Calu3 (cell line): Measurements from ENCODE around the gene NPHP4. TPM values are rescaled to one million over a fixed set of nuclear protein-coding genes. Genes with fewer than 3 reads are reported as not detected.

ENCODE experiments used
- BruUV-seq: library from RNA; stranded (reverse); fragments of 400-500 nt; replicated peaks from 2 replicates; lab custom pipeline; 2021; lab: Mats Ljungman, UMichigan
- CTCF ChIA-PET: fragments of 300-600 bp; sonication (Branson Sonifier 250); formaldehyde crosslinking; loops from one replicate; lab custom pipeline; 2022; ENCODE audit warnings: antibody characterized with exemption; lab: Charles Lee
- DNase-seq: peaks from one replicate; pipeline ENCODE4 v3.0.0; 2022
- H3K27ac Mint-ChIP-seq: one replicate; pipeline ENCODE4 v1.8.0; 2022; ENCODE audit warnings: mixed read lengths; ENCODE audit not compliant: unreplicated experiment
- H3K27me3 Mint-ChIP-seq: one replicate; pipeline ENCODE4 v1.8.0; 2022; ENCODE audit warnings: mixed read lengths; ENCODE audit not compliant: unreplicated experiment
- H3K36me3 Mint-ChIP-seq: one replicate; pipeline ENCODE4 v1.8.0; 2022; ENCODE audit warnings: mild to moderate bottlenecking, moderate library complexity, mixed read lengths; ENCODE audit not compliant: insufficient read depth, unreplicated experiment
- H3K4me1 Mint-ChIP-seq: one replicate; pipeline ENCODE4 v1.8.0; 2022; ENCODE audit warnings: mild to moderate bottlenecking, low read depth, mixed read lengths; ENCODE audit not compliant: unreplicated experiment
- H3K4me3 Mint-ChIP-seq: one replicate; pipeline ENCODE4 v1.8.0; 2022; ENCODE audit warnings: mild to moderate bottlenecking, low read depth, moderate library complexity, mixed read lengths; ENCODE audit not compliant: unreplicated experiment
- H3K9me3 Mint-ChIP-seq: one replicate; pipeline ENCODE4 v1.8.0; 2022; ENCODE audit warnings: low read depth, mixed read lengths; ENCODE audit not compliant: unreplicated experiment
- CTCF ChIP-seq: fragments of 200-600 bp; IDR thresholded peaks from one replicate; pipeline ENCODE4 v1.8.0; 2022; ENCODE audit warnings: antibody characterized with exemption; ENCODE audit not compliant: unreplicated experiment
- intact Hi-C: fragments of 100-400 bp; cut with micrococcal nuclease; formaldehyde crosslinking; loops from one replicate; pipeline ENCODE4 v1.10.0; 2022; ENCODE audit not compliant: unreplicated experiment
- total RNA-seq: library from RNA; stranded (reverse); gene quantifications from 2 replicates; pipeline ENCODE4 v1.2.3, GENCODE V29; 2022

Gene NPHP4
- total RNA-seq, 1 experiment from 2014 or later: 11.1 TPM

GRCh38 chr1:5966543-5967205, 25.6 kb downstream of the NPHP4 start:
- no peak for DNase-seq
- intact Hi-C loops: no loop called here
- H3K4me1 Mint-ChIP-seq: peaks cover 15% of the 10 kb centered on the region
- no TSS peak for BruUV-seq
- CTCF ChIA-PET: no interaction called here
- H3K4me3 Mint-ChIP-seq: no peak overlapping the region
- no peaks in the 10 kb centered on the region for H3K36me3 Mint-ChIP-seq
- no peaks in the 10 kb centered on the region for H3K27me3 Mint-ChIP-seq
- H3K27ac Mint-ChIP-seq: no peak overlapping the region
- H3K9me3 Mint-ChIP-seq: no peaks in the 10 kb centered on the region
- TF ChIP-seq CTCF: no peak

GRCh38 chr1:5965586-5966131, 26.6 kb downstream of the NPHP4 start:
- no peaks in the 10 kb centered on the region for H3K36me3 Mint-ChIP-seq
- no peaks in the 10 kb centered on the region for H3K9me3 Mint-ChIP-seq
- H3K4me3 Mint-ChIP-seq: no peak overlapping the region
- no peak for TF ChIP-seq CTCF
- no peak for DNase-seq
- H3K27ac Mint-ChIP-seq: no peak overlapping the region
- H3K4me1 Mint-ChIP-seq: peaks cover 6% of the 10 kb centered on the region
- no TSS peak for BruUV-seq
- CTCF ChIA-PET: no interaction called here
- H3K27me3 Mint-ChIP-seq: no peaks in the 10 kb centered on the region
- intact Hi-C loops: no loop called here

- CTCF ChIA-PET: no interaction called here
- H3K27ac Mint-ChIP-seq: no peak overlapping the region
- TF ChIP-seq CTCF: no peak
- H3K36me3 Mint-ChIP-seq: no peaks in the 10 kb centered on the region
- no peak for DNase-seq
- H3K4me3 Mint-ChIP-seq: no peak overlapping the region
- H3K9me3 Mint-ChIP-seq: no peaks in the 10 kb centered on the region
- intact Hi-C loops: no loop called here
- BruUV-seq: no TSS peak
- no peaks in the 10 kb centered on the region for H3K4me1 Mint-ChIP-seq
- no peaks in the 10 kb centered on the region for H3K27me3 Mint-ChIP-seq
Measured at GRCh38 chr1:5962265-5963105, 29.7 kb downstream of the NPHP4 start.

- H3K4me3 Mint-ChIP-seq: no peak overlapping the region
- DNase-seq: no peak
- intact Hi-C loops: no loop called here
- no peaks in the 10 kb centered on the region for H3K4me1 Mint-ChIP-seq
- TF ChIP-seq CTCF: no peak
- no peak overlapping the region for H3K27ac Mint-ChIP-seq
- no peaks in the 10 kb centered on the region for H3K36me3 Mint-ChIP-seq
- no peaks in the 10 kb centered on the region for H3K27me3 Mint-ChIP-seq
- no TSS peak for BruUV-seq
- no peaks in the 10 kb centered on the region for H3K9me3 Mint-ChIP-seq
- CTCF ChIA-PET: no interaction called here
Measured at GRCh38 chr1:5961601-5962000, 30.6 kb downstream of the NPHP4 start.
